ENCODE results near the gene NFX1.
"Not testable (repeated sequence)": the region's sequence is repeated elsewhere in the genome, so short reads cannot be mapped to it uniquely, and the experiment has no call there.

NFX1 gene

DNA sequence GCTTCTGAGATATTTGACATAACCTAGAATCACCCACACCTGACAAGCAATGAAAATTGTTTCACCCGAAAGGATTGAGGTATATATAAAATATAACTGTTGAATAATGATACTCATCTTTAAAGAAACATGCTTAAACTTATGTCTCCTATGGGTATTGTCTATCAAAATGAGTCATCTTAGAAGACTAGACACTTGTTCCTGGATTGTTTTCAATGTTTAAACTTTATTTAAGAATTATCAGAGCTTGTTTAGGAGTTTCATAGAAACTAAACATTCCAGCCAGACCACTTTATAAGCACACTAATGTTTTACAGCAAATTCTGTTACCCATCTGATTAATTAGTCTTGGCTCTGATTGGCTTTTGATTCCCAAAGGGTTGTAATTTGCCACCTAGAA lies 19.6 kb downstream of the NFX1 start:
- TF ChIP-seq, protein P1, sequence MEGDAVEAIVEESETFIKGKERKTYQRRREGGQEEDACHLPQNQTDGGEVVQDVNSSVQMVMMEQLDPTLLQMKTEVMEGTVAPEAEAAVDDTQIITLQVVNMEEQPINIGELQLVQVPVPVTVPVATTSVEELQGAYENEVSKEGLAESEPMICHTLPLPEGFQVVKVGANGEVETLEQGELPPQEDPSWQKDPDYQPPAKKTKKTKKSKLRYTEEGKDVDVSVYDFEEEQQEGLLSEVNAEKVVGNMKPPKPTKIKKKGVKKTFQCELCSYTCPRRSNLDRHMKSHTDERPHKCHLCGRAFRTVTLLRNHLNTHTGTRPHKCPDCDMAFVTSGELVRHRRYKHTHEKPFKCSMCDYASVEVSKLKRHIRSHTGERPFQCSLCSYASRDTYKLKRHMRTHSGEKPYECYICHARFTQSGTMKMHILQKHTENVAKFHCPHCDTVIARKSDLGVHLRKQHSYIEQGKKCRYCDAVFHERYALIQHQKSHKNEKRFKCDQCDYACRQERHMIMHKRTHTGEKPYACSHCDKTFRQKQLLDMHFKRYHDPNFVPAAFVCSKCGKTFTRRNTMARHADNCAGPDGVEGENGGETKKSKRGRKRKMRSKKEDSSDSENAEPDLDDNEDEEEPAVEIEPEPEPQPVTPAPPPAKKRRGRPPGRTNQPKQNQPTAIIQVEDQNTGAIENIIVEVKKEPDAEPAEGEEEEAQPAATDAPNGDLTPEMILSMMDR (IDR thresholded peaks at IDR 0.05; ENCODE audit: insufficient read depth, low read length): no peak
- TF ChIP-seq SPI1 (IDR thresholded peaks at IDR 0.05; ENCODE audit: borderline replicate concordance, low read depth) (no peak), GABPA (IDR thresholded peaks at IDR 0.05; ENCODE audit: low read depth) (no peak), POLR2AphosphoS5 (IDR thresholded peaks at IDR 0.05; ENCODE audit: low read depth) (no peak)
- TF ChIP-seq, protein P2, sequence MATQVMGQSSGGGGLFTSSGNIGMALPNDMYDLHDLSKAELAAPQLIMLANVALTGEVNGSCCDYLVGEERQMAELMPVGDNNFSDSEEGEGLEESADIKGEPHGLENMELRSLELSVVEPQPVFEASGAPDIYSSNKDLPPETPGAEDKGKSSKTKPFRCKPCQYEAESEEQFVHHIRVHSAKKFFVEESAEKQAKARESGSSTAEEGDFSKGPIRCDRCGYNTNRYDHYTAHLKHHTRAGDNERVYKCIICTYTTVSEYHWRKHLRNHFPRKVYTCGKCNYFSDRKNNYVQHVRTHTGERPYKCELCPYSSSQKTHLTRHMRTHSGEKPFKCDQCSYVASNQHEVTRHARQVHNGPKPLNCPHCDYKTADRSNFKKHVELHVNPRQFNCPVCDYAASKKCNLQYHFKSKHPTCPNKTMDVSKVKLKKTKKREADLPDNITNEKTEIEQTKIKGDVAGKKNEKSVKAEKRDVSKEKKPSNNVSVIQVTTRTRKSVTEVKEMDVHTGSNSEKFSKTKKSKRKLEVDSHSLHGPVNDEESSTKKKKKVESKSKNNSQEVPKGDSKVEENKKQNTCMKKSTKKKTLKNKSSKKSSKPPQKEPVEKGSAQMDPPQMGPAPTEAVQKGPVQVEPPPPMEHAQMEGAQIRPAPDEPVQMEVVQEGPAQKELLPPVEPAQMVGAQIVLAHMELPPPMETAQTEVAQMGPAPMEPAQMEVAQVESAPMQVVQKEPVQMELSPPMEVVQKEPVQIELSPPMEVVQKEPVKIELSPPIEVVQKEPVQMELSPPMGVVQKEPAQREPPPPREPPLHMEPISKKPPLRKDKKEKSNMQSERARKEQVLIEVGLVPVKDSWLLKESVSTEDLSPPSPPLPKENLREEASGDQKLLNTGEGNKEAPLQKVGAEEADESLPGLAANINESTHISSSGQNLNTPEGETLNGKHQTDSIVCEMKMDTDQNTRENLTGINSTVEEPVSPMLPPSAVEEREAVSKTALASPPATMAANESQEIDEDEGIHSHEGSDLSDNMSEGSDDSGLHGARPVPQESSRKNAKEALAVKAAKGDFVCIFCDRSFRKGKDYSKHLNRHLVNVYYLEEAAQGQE (IDR thresholded peaks at IDR 0.05; ENCODE audit: insufficient replicate concordance, low read depth): no peak
- no peak for DNase-seq (ENCODE audit: low read depth in 1 of 2, low spot score in 1 of 2)
- H3K27me3 ChIP-seq (ENCODE audit: insufficient read depth, poor library complexity, severe bottlenecking): no peaks in the 10 kb centered on the region
- H3K4me3 ChIP-seq (replicated peaks; ENCODE audit: insufficient read depth, low read length): no peak overlapping the region
- H3K27ac ChIP-seq (replicated peaks): no peak overlapping the region

DNA sequence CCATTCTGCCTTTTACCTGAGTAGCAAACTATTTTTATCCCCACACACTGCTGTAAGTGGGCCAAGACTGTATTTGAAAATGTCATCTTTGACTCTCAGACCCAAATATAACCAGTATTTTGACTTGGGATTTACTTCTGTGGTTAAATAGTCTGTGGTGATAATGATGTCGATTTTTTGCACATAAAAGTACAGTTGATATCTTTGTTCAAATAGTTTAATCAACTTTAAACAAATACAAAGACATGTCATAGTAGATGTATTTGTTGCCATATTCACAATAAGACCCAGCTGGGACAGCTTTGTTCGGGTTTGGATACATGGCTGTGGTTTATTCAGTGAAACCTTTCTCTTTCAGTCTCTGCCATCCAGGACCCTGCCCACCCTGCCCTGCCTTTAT lies 20.4 kb downstream of the NFX1 start:
- no peak overlapping the region for H3K27ac ChIP-seq (replicated peaks)
- TF ChIP-seq GABPA (IDR thresholded peaks at IDR 0.05; ENCODE audit: low read depth): no peak
- H3K27me3 ChIP-seq (ENCODE audit: insufficient read depth, poor library complexity, severe bottlenecking): no peaks in the 10 kb centered on the region
- no peak overlapping the region for H3K4me3 ChIP-seq (replicated peaks; ENCODE audit: insufficient read depth, low read length)
- no peak for DNase-seq (ENCODE audit: low read depth in 1 of 2, low spot score in 1 of 2)

DNA sequence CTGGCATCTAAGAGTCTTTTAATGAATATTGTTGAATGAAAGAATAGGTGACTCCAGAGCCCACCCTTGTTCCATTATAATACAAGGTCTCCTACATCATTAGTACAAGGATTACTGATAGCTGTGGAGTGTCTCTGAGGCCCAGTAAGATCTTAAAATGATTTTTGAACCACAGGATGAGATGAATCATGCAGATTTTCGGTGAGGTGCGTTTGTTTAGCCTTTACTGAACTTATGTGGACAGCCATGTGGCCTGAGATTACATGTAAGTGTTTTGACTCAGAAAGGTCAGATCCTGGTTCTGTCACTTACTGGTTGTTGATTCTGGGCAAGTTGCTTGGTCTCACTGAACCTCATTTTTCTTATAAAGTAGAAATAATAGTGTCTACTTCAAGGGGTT lies 21.6 kb downstream of the NFX1 start:
- no peak overlapping the region for H3K27ac ChIP-seq (replicated peaks)
- TF ChIP-seq, protein P2 (IDR thresholded peaks at IDR 0.05; ENCODE audit: insufficient replicate concordance, low read depth): no peak
- no peak for TF ChIP-seq POLR2AphosphoS5 (IDR thresholded peaks at IDR 0.05; ENCODE audit: low read depth)
- TF ChIP-seq GABPA (IDR thresholded peaks at IDR 0.05; ENCODE audit: low read depth): no peak
- no peak for TF ChIP-seq SPI1 (IDR thresholded peaks at IDR 0.05; ENCODE audit: borderline replicate concordance, low read depth)
- TF ChIP-seq, protein P1 (IDR thresholded peaks at IDR 0.05; ENCODE audit: insufficient read depth, low read length): no peak
- DNase-seq (ENCODE audit: low read depth in 1 of 2, low spot score in 1 of 2): no peak
- no peaks in the 10 kb centered on the region for H3K27me3 ChIP-seq (ENCODE audit: insufficient read depth, poor library complexity, severe bottlenecking)
- no peak overlapping the region for H3K4me3 ChIP-seq (replicated peaks; ENCODE audit: insufficient read depth, low read length)

DNA sequence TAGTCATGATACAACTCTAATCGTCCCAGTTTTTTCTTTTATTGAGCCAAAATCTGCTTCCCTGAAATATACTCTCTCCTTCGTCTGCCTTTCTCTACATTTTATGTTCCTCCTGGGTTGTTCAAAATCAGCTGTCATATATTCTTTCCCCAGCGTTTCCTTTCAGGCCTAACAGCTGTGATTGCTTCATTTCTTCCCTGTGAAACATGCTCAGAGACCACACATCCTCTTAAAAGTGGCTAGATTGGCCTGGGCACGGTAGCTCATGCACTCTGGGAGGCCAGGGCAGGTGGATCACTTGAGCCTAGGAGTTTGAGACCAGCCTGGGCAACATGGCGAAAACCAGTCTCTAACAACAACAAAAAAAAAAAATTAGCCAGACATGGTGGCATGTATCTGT lies 25.1 kb downstream of the NFX1 start:
- Histone ChIP-seq H3K27me3 (ENCODE audit: insufficient read depth, poor library complexity, severe bottlenecking) (no peaks in the 10 kb centered on the region), H3K4me3 (replicated peaks; ENCODE audit: insufficient read depth, low read length) (no peak overlapping the region), H3K27ac (replicated peaks) (peak overlapping the region; percentile 42)
- TF ChIP-seq SPI1 (IDR thresholded peaks at IDR 0.05; ENCODE audit: borderline replicate concordance, low read depth): no peak
- no peak for TF ChIP-seq POLR2AphosphoS5 (IDR thresholded peaks at IDR 0.05; ENCODE audit: low read depth)
- TF ChIP-seq, protein P1 (IDR thresholded peaks at IDR 0.05; ENCODE audit: insufficient read depth, low read length): no peak
- TF ChIP-seq, protein P2 (IDR thresholded peaks at IDR 0.05; ENCODE audit: insufficient replicate concordance, low read depth): no peak
- no peak for TF ChIP-seq GABPA (IDR thresholded peaks at IDR 0.05; ENCODE audit: low read depth)
- DNase-seq (ENCODE audit: low read depth in 1 of 2, low spot score in 1 of 2): peak in 1 of 2 experiments; percentile 55

DNA sequence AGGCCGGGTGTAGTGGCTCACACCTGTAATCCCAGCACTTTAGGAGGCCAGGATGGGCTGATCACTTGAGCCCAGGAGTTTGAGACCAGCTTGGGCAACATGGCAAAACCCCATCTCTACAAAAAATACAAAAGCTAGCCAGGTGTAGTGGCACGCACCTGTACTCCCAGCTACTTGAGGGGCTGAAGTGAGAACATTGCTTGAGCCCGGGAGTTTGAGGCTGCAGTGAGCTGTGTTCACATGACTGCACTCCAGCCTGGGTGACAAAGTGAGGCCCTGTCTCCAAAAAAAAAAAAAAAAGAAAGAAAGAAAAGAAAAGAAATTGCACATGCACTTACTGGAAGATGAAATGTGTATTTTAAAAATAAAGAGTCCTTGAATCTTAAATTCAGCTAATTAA lies 26.8 kb downstream of the NFX1 start:
- H3K4me3 ChIP-seq (replicated peaks; ENCODE audit: insufficient read depth, low read length); H3K27ac ChIP-seq (replicated peaks); H3K27me3 ChIP-seq (ENCODE audit: insufficient read depth, poor library complexity, severe bottlenecking); DNase-seq (ENCODE audit: low read depth in 1 of 2, low spot score in 1 of 2): not testable (repeated sequence)

Measured in HL-60 (cell line).